NCI-H2227 (cell line): ENCODE measurements around the gene CLCNKB.
A peak's percentile ranks its signal among the peaks of the same experiment; 100 is the strongest.
"Not testable (repeated sequence)": the region's sequence is repeated elsewhere in the genome, so short reads cannot be mapped to it uniquely, and the experiment has no call there.

Experiments used
- DNase-seq: peaks from one replicate; lab custom pipeline; 2025; ENCODE audit not compliant: unreplicated experiment; lab: John Stamatoyannopoulos, UW

CLCNKB gene

GRCh38 chr1:16043521-16043920 lies at the start of gene CLCNKB:
TSS of gene CLCNKB (plus strand) at chr1:16043782. CDS start at chr1:16044493, 711 bp downstream.
- DNase-seq: no peak

DNA sequence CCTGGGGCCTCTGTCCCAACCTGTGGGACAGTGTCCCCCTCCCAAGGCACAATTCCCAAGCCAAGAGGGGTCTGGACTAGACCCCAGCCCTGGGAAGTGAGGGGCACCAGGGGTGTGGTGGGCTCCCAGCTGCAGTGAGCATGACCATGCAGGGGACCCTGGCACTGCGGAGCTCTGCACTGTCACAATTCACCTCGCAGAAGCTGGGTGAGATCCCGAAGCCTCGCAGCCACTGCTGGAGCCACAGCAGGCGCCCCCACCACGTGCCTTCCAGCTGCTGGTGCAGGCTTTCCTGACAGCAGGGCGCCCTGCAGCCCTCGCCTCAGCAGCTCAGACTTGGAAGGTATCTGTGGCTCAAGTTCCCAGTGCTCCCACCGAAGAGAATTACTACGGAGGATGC lies 49.5 kb upstream of the CLCNKB start:
- no peak for DNase-seq

- DNase-seq: no peak
Observed at GRCh38 chr1:15994590-15995351, 48.8 kb upstream of the CLCNKB start.

DNA sequence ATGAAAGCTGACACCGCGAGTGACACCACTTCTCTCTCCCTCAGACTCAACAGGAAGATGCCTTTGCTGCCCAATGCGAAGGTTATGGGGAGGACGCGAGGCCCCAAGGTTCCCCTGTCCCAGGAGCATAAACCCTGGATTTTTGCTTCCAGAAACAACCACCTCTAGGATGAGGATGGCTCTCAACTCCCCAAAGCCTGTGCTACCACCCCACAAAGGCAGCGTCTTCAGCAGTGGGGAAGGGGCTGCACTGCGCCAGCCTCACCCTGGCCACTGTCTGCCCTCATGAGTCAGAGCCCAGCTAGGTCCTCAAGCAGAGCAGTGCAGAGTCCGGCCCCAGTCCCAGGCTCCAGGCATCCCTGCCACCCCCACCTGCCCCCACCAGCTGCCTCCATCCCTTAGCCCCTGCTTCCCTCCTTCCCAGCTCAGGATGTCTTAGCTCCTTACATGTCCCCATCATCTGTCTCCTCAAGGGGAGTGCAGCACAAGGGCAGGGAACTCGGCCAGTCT lies 46.5 kb upstream of the CLCNKB start:
- DNase-seq: no peak

GRCh38 chr1:15997637-15998280 lies 45.8 kb upstream of the CLCNKB start:
- DNase-seq: no peak

GRCh38 chr1:15998929-15999328 lies 44.7 kb upstream of the CLCNKB start:
- DNase-seq: no peak

GRCh38 chr1:16001274-16001673 lies 42.3 kb upstream of the CLCNKB start:
- DNase-seq: not testable (repeated sequence)

DNA sequence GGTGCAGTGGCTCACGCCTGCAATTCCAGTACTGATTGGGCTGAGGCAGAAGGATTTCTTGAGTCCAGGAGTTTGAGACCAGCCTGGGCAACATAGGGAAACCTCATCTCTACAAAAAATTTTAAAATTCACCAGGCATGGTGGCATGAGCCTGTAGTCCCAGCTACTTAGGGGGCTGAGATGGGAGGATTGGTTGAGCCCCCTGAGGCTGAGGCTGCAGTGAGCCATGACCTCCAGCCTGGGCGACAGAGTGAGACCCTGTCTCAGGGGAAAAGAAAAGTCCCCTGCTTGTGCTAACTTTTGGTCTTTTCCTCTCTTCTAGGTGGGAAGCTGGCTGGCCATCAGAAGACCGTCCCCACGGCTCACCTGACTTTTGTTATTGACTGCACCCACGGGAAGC lies 38.0 kb upstream of the CLCNKB start:
- DNase-seq: no peak

DNA sequence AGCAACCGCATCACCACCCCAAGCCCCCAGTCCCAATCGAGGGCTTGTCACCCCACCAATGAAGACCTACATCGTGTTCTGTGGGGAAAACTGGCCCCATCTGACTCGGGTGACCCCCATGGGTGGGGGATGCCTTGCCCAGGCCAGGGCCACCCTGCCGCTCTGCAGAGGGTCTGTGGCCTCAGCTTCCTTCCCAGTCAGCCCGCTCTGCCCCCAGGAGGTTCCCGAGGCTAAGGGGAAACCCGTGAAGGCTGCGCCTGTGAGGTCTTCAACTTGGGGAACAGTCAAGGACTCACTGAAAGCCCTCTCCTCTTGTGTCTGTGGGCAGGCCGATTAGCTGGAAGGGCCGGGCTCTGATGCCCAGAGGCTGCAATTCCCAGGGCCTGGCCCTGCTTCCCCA lies 37.6 kb upstream of the CLCNKB start:
- no peak for DNase-seq

GRCh38 chr1:16006552-16007485 lies 36.8 kb upstream of the CLCNKB start:
- DNase-seq: no peak

GRCh38 chr1:16007671-16008341 lies 35.8 kb upstream of the CLCNKB start:
- no peak for DNase-seq

GRCh38 chr1:16009030-16009460 lies 34.5 kb upstream of the CLCNKB start:
- peak; percentile 92 for DNase-seq

- no peak for DNase-seq
Observed at GRCh38 chr1:16009678-16010077, 33.9 kb upstream of the CLCNKB start.

DNA sequence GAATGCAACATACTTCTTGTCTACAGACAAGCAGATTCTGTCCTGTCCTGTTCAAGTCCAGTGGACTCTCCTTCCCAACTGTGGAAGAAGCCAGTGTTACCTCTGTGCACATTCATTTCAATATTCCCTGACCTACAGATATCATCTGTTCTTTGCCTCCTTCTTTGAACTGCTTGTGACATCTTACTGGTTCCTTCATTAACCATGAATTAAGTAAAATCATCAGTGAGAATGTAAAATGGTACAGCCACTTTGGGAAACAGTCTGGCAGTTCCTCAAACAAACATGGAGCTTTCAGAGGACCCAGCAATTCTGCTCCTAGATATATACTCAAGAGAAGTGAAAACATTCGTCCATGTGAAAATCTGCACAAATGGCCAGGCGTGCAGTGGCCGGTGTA lies 32.7 kb upstream of the CLCNKB start:
- DNase-seq: no peak

GRCh38 chr1:16011936-16012589 lies 31.5 kb upstream of the CLCNKB start:
- no peak for DNase-seq

- DNase-seq: peak; percentile 77
Observed at GRCh38 chr1:16012590-16013219, 30.9 kb upstream of the CLCNKB start.

- peak; percentile 68 for DNase-seq
Observed at GRCh38 chr1:16013220-16013907, 30.2 kb upstream of the CLCNKB start.

- no peak for DNase-seq
Observed at GRCh38 chr1:16013908-16014258, 29.7 kb upstream of the CLCNKB start.
